HG03520 (cell line): ENCODE results near the gene RABGAP1L.
"Not testable (repeated sequence)": the region's sequence is repeated elsewhere in the genome, so short reads cannot be mapped to it uniquely, and the experiment has no call there.

Experiments used
- ATAC-seq: cut with Tn5 transposase; IDR thresholded peaks from one replicate; pipeline ENCODE4 v1.9.1; 2021; ENCODE audit warnings: mild to moderate bottlenecking, moderate library complexity; ENCODE audit not compliant: unreplicated experiment

The RABGAP1L gene

DNA sequence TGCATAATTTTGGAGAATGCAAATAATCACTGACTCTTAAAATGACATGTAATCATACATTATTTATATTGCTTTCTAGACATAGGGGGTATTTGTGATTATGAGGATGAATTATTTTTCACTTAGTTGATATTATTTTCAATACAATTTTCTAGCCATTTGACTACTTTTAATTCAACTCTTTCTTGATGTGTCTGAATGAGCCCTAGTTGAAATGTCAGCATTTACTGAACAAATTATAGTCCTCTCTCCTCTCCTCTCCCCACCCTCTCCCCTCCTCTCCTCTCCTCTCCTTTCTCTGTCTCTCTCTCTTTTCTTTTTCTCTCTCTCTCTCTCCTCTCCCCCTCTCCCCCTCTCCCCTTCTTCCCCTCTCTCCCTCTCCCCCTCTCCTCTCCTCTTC is 483.1 kb downstream of the RABGAP1L start:
- ATAC-seq = no peak

- ATAC-seq = no peak
Measured at GRCh38 chr1:174643206-174643605, 483.9 kb downstream of the RABGAP1L start.

- not testable (repeated sequence) for ATAC-seq
Measured at GRCh38 chr1:174649572-174649971, 490.3 kb downstream of the RABGAP1L start.

DNA sequence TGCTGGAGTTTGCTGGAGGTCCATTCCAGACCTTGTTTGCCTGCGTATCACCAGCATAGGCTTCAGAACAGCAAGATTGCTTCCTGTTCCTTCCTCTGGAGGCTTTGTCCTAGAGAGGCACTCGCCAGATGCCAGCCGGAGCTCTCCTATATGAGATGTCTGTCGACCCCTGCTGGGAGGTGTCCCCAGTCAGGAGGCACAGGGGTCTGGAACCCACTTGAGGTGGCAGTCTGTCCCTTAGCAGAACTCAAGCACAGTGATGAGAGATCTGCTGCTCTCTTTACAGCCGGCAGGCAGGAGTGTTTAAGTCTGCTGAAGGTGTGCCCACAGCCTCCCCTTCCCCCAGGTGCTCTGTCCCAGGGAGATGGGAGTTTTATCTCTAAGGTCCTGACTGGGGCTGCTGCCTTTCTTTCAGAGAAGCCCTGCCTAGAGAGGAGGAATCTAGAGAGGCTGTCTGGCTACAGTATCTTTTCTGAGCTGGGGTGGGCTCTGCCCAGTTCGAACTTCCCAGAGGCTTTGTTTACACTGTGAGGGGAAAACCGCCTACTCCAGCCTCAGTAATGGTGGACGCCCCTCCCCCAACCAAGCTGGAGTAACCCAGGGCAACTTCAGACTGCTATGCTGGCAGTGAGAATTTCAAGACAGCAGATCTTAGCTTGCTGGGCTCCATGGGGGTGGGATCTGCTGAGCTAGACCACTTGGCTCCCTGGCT is 493.4 kb downstream of the RABGAP1L start:
- ATAC-seq = no peak

GRCh38 chr1:174654560-174654959 is 495.2 kb downstream of the RABGAP1L start:
- no peak for ATAC-seq

- no peak for ATAC-seq
Measured at GRCh38 chr1:174656409-174657059, 497.2 kb downstream of the RABGAP1L start.

- no peak for ATAC-seq
Measured at GRCh38 chr1:174657411-174657810, 498.1 kb downstream of the RABGAP1L start.

GRCh38 chr1:174657893-174658292 is 498.6 kb downstream of the RABGAP1L start:
- ATAC-seq = no peak

DNA sequence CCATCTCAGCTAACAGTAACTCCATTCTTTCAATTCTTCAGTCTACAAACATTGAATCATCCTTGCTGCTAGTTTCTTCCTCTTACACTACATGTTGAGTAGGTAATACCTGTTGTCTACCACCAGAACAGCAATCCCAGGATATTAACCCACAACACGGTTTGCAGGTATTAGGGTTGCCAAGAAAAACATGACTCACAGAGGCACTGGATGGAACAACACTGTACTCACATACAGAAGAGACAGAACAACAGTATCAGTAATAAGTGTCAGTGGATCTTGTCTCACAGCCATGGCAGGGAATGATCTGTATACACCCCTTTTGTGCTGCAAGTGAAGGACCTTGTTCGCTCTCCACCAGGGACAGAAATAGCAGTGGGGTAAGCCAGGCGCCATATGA is 500.5 kb downstream of the RABGAP1L start:
- ATAC-seq = no peak

GRCh38 chr1:174660476-174660875 is 501.2 kb downstream of the RABGAP1L start:
- no peak for ATAC-seq

GRCh38 chr1:174663358-174663757 is 504.0 kb downstream of the RABGAP1L start:
- ATAC-seq = no peak

DNA sequence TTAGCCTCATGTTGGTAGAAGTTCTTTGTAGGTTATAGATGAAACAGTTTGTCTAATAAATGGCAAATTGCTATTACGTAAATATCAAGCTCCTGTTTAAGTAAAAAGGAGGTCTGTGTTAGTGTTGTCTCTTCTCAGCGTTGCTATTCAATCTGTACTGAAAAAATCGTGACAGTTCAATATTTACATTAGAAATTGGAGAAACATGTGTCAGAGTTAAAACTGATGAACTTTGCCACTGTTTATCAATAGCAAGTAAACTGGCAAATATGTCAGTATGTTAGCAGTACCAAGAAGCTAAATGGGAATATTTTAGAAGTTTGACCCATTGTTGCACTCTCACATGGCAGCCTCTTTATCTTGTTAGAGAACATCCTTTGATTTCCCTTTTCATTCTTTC is 506.9 kb downstream of the RABGAP1L start:
- no peak for ATAC-seq

GRCh38 chr1:174671826-174672225 is 512.5 kb downstream of the RABGAP1L start:
- ATAC-seq = no peak

DNA sequence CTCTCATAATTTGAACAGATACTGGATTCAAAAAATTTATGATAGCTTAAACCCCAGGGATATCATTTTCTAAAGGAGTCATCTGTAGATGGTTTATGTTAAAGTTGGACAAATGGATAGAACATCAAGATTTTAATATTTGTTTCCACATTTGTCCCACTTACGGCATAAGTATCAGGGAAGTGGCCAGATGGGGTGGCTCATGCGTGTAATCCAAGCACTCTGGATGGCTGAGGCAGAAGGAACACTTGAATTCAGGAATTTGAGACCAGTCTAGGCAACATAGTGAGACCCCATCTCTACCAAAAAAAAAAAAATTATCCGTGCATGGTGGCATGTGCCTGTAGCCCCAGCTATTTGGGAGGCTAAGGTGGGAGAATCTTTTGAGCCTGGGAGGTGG is 517.5 kb downstream of the RABGAP1L start:
- no peak for ATAC-seq

DNA sequence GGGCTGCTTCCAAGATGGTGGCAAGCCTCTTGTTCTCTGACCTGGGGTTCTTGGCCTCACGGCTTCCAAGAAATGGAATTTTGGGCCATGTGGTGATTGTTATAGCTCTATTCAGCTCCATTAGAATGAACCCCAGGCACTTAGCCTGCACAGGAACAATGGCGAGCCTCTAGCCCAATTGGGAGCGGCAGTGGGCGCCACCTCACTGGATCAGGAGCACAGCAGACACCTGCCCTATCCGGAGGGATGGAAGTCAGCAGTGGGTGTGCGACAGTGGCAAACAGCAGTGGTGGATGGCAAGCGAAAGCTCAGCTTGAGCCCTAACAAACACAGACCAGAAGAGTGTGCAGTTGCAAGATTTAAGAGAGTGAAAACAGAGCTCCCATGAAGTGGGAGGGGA is 519.3 kb downstream of the RABGAP1L start:
- ATAC-seq = no peak

GRCh38 chr1:174680101-174680500 is 520.8 kb downstream of the RABGAP1L start:
- no peak for ATAC-seq

DNA sequence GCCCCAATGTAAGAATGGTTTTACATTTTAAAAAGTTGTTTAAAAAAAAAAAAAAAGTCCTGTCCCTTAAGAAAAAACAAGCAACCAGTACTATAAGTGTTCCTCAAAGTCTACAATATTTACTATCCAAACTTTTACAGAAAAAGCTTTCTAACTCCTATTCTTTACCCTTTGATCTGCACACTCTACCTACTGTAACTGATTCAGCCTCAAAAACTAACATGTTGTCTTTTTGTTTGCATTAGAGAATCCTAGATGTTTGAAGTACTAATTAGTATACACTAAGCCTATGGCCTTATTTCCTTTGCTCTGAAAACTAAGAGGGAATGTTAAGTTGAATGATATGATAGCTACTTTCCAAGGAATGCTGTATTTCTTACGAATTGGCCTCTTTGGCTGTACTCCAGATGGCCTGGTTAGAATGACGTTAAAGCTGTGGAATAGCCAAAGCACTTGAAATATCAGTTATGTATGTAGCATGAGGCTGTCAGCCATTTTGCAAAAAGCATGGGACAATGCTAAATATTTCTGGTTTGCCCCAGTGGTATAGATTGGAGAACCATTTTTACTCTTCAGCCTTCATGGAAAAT is 523.2 kb downstream of the RABGAP1L start:
- ATAC-seq = no peak

DNA sequence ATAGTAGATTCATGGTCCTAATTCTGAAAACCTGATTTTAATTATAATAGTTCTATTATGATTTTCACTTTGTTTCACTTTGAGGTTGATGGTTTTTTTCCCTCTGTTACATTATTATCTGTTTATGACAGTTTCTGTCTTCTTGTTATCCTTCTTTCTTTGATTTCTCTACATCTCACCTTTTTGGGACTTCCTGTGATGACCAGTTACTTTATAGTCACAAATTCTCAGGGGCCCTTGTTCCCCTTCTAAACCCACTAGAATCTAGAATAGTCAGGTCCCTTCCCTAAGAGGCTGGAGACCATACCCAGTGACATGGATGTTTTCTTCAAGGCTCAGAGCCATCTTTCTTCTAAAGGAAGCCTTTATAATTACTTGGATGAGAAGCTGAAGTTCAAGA is 526.9 kb downstream of the RABGAP1L start:
- no peak for ATAC-seq

DNA sequence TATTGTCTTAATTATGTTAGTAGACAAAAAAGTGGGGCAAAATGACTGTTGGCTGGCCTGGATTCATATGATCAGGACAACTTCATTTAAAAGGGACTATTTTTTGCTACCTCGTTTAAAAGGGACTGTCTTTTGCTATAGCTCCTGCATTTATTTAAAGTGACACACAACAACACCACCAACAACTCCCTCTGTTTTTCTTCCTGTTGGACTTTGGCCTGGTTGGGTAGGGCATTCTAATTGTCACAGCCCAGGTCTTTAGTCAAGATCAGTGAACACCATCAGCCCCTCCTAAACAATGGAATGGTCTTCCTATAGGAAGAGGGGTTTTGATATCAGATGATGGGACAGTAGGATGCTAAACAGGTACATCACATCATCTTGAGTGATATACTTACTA is 530.2 kb downstream of the RABGAP1L start:
- ATAC-seq = no peak

- ATAC-seq = no peak
Measured at GRCh38 chr1:174690266-174690665, 530.9 kb downstream of the RABGAP1L start.

DNA sequence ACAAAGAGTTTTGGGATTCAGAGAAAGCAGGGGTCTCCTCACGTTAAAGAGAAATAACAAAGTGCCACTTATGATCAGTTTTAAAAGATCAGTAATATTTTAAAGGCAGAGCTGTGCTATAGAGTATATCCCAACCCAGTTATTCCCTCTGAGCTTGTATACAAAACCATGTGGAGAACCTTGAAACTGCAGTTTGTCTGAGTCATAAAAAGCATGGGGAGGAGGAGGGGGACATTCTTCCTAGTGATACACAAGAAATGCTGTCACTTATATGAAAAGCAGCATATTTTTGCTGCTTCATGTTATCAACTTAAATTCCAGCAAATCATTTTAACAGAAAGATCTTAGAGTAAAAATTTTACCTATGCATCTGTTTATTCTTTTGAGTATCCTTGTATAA is 533.0 kb downstream of the RABGAP1L start:
- no peak for ATAC-seq

DNA sequence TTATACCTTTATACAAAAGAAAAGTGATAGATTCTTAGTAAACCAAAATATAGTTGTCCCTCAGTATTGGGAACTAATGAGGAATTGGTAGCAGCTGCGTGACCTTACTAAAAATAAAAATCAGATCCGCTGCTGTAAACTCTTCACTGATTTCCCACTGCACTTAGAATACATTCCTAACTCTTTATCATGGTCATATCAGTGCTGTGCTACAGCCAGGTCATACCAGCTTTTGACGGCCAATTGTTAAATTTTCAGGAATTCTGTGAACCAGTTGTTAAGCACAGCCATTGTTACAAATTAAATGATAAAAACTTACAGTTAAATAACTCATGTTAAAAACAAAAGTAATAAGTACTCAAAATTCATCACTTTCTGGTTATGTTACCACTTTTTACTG is 533.8 kb downstream of the RABGAP1L start:
- no peak for ATAC-seq
